HepG2 (cell line): ENCODE measurements around the gene LCN12.

Source experiments
- AKAP8 ChIP-seq: sonication (generic); formaldehyde crosslinking; IDR thresholded peaks from 2 replicates; pipeline ENCODE4 v1.5.1; 2020; ENCODE audit warnings: mild to moderate bottlenecking, missing genetic modification reagents
- CTCF ChIP-seq: sonication (generic); formaldehyde crosslinking; IDR thresholded peaks from 2 replicates; pipeline ENCODE4 v1.5.0; 2020; ENCODE audit warnings: mild to moderate bottlenecking, missing genetic modification reagents, moderate library complexity
- ZBTB4 ChIP-seq: sonication (generic); formaldehyde crosslinking; IDR thresholded peaks from 2 replicates; pipeline ENCODE4 v1.4.0; 2020; ENCODE audit warnings: missing genetic modification reagents, mild to moderate bottlenecking, borderline replicate concordance

GRCh38 chr9:137001857-137002645 lies 50.0 kb downstream of the LCN12 start:
- 0 out of 2 replicates have a peak, but pooled peaks have one; percentile 7 for TF ChIP-seq CTCF (CRISPR knock-in tag)
- no peak for TF ChIP-seq AKAP8 (CRISPR knock-in tag)
- TF ChIP-seq ZBTB4 (CRISPR knock-in tag) = no peak
